IMR-90 (cell line): ENCODE results near the gene TCP11. TPM values are rescaled to one million over a fixed set of nuclear protein-coding genes. Genes with fewer than 3 reads are reported as not detected.
A peak's percentile ranks its signal among the peaks of the same experiment; 100 is the strongest.

Source experiments
- ATAC-seq: fragments of 200-7000 bp; cut with Tn5 transposase; 2 replicates; pipeline ENCODE4 v1.9.1; 2020; ENCODE audit warnings: low read depth, mild to moderate bottlenecking, moderate library complexity
- BruUV-seq: library from RNA; stranded (reverse); fragments of 400-500 nt; replicated peaks from 2 replicates; lab custom pipeline; 2021; lab: Mats Ljungman, UMichigan
- CTCF ChIA-PET: fragments of 300-600 bp; formaldehyde crosslinking; extraction: SDS; loops from one replicate; lab custom pipeline; 2021; ENCODE audit warnings: antibody characterized with exemption; lab: Yijun Ruan, JAX
- POLR2A ChIA-PET: fragments of 300-600 bp; sonication (Branson Sonifier 250); formaldehyde crosslinking; loops from one replicate; lab custom pipeline; 2022; ENCODE audit warnings: antibody characterized with exemption; ENCODE audit not compliant: unreplicated experiment; lab: Charles Lee
- DNase-seq: peaks from one replicate; pipeline ENCODE4 v3.0.0; 2013
- H2AFZ ChIP-seq: replicated peaks from 2 replicates; pipeline ENCODE3; 2013; ENCODE audit warnings: low read length, mild to moderate bottlenecking; ENCODE audit not compliant: poor library complexity
- H2AK5ac ChIP-seq: 2 replicates; pipeline ENCODE4 v1.6.1; 2013; ENCODE audit warnings: low read depth, low read length, inconsistent platforms
- H2AK9ac ChIP-seq: replicated peaks from 2 replicates; pipeline ENCODE3; 2013; ENCODE audit warnings: mild to moderate bottlenecking, low read depth, low read length, moderate library complexity; ENCODE audit not compliant: poor library complexity
- H2BK120ac ChIP-seq: 2 replicates; pipeline ENCODE4 v1.6.1; 2013; ENCODE audit warnings: low read depth, low read length, inconsistent platforms
- H2BK15ac ChIP-seq: 3 replicates; pipeline ENCODE4 v1.6.1; 2013; ENCODE audit warnings: low read depth, low read length, inconsistent platforms
- H2BK20ac ChIP-seq: 2 replicates; pipeline ENCODE4 v1.6.1; 2013; ENCODE audit warnings: low read depth, mild to moderate bottlenecking, inconsistent platforms, low read length, moderate library complexity
- H2BK5ac ChIP-seq: 2 replicates; pipeline ENCODE4 v1.6.1; 2013; ENCODE audit warnings: mild to moderate bottlenecking, low read depth, low read length, inconsistent platforms; ENCODE audit not compliant: poor library complexity, severe bottlenecking
- H3K14ac ChIP-seq: replicated peaks from 2 replicates; pipeline ENCODE4 v1.6.1; 2013; ENCODE audit warnings: low read depth, low read length, inconsistent platforms
- H3K18ac ChIP-seq: 2 replicates; pipeline ENCODE4 v1.6.1; 2013; ENCODE audit warnings: low read depth, low read length, control low read depth
- H3K23ac ChIP-seq: 2 replicates; pipeline ENCODE4 v1.6.1; 2013; ENCODE audit warnings: low read depth, low read length, inconsistent platforms
- H3K27ac ChIP-seq: 2 replicates; pipeline ENCODE4 v1.5.1; 2013; ENCODE audit warnings: mild to moderate bottlenecking, control low read depth, low read length; ENCODE audit not compliant: insufficient read depth
- H3K27me3 ChIP-seq: 2 replicates; pipeline ENCODE4 v1.6.1; 2013; ENCODE audit warnings: low read length; ENCODE audit not compliant: control insufficient read depth, insufficient read depth
- H3K36me3 ChIP-seq: 2 replicates; pipeline ENCODE4 v1.6.1; 2013; ENCODE audit warnings: low read length, mixed read lengths; ENCODE audit not compliant: control insufficient read depth, insufficient read depth
- H3K4ac ChIP-seq: 2 replicates; pipeline ENCODE4 v1.6.1; 2013; ENCODE audit warnings: low read depth, low read length, inconsistent platforms
- H3K4me1 ChIP-seq: 2 replicates; pipeline ENCODE4 v1.6.1; 2013; ENCODE audit warnings: low read length, mixed read lengths; ENCODE audit not compliant: control insufficient read depth, insufficient read depth
- H3K4me2 ChIP-seq: 2 replicates; pipeline ENCODE4 v1.6.1; 2013; ENCODE audit warnings: low read depth, mild to moderate bottlenecking, control low read depth, low read length, moderate library complexity
- H3K4me3 ChIP-seq: 2 replicates; pipeline ENCODE4 v1.5.1; 2013; ENCODE audit warnings: low read depth, mild to moderate bottlenecking, control low read depth, low read length, moderate library complexity; ENCODE audit not compliant: insufficient read depth
- H3K56ac ChIP-seq: 2 replicates; pipeline ENCODE4 v1.6.1; 2013; ENCODE audit warnings: low read length, inconsistent platforms; ENCODE audit not compliant: insufficient read depth; ENCODE audit errors: extremely low read depth
- H3K79me1 ChIP-seq, 2 experiments: 2 replicates each; pipeline ENCODE4 v1.6.1; 2013; ENCODE audit warnings: low read length in 2 of 2, inconsistent platforms in 1 of 2, low read depth in 1 of 2
- H3K9ac ChIP-seq: 2 replicates; pipeline ENCODE4 v1.6.1; 2013; ENCODE audit warnings: low read depth, low read length, control low read depth
- H3K9me1 ChIP-seq: 2 replicates; pipeline ENCODE4 v1.6.1; 2013; ENCODE audit warnings: low read length, inconsistent platforms; ENCODE audit not compliant: insufficient read depth
- H3K9me3 ChIP-seq: 2 replicates; pipeline ENCODE4 v1.6.1; 2013; ENCODE audit warnings: low read length; ENCODE audit not compliant: control insufficient read depth, insufficient read depth
- H4K20me1 ChIP-seq: 2 replicates; pipeline ENCODE4 v1.6.1; 2013; ENCODE audit warnings: low read length, inconsistent platforms; ENCODE audit not compliant: insufficient read depth
- H4K5ac ChIP-seq: 2 replicates; pipeline ENCODE4 v1.6.1; 2013; ENCODE audit warnings: mild to moderate bottlenecking, low read depth, low read length, control low read depth
- H4K8ac ChIP-seq, 2 experiments: 2 replicates each; pipeline ENCODE4 v1.6.1; 2013; ENCODE audit warnings: low read depth in 2 of 2, low read length in 2 of 2, control low read depth in 1 of 2, inconsistent platforms in 1 of 2
- H4K91ac ChIP-seq: 2 replicates; pipeline ENCODE4 v1.6.1; 2013; ENCODE audit warnings: low read depth, low read length, inconsistent platforms; ENCODE audit not compliant: insufficient read depth
- CEBPB ChIP-seq: IDR thresholded peaks from 2 replicates; pipeline ENCODE4 v1.6.1; 2012; ENCODE audit warnings: low read depth, low read length, improper control_type of control experiment
- CHD1 ChIP-seq: IDR thresholded peaks from 2 replicates; pipeline ENCODE4 v1.6.1; 2012; ENCODE audit warnings: low read depth, low read length, improper control_type of control experiment
- CTCF ChIP-seq: conservative IDR thresholded peaks from 2 replicates; pipeline ENCODE4 v1.5.1; 2012; ENCODE audit warnings: mild to moderate bottlenecking, low read depth, low read length, improper control_type of control experiment
- FOS ChIP-seq: fragments of 150-350 bp; IDR thresholded peaks from 2 replicates; pipeline ENCODE4 v1.6.1; 2016; ENCODE audit warnings: low read depth, low read length
- NFE2L2 ChIP-seq: fragments of 150-350 bp; IDR thresholded peaks from 2 replicates; pipeline ENCODE4 v1.6.1; 2016; ENCODE audit warnings: low read depth, mild to moderate bottlenecking, low read length
- POLR2A ChIP-seq: IDR thresholded peaks from 2 replicates; pipeline ENCODE4 v1.6.1; 2012; ENCODE audit warnings: mild to moderate bottlenecking, low read depth, low read length
- RAD21 ChIP-seq: IDR thresholded peaks from 2 replicates; pipeline ENCODE4 v1.6.1; 2012; ENCODE audit warnings: low read length, improper control_type of control experiment
- RCOR1 ChIP-seq: IDR thresholded peaks from 2 replicates; pipeline ENCODE4 v1.6.1; 2012; ENCODE audit warnings: mild to moderate bottlenecking, low read length, improper control_type of control experiment; ENCODE audit not compliant: insufficient replicate concordance
- RFX5 ChIP-seq: IDR thresholded peaks from 2 replicates; pipeline ENCODE4 v1.8.0; 2012; ENCODE audit warnings: low read depth, mild to moderate bottlenecking, low read length, moderate library complexity
- SMC3 ChIP-seq: fragments of 150-350 bp; IDR thresholded peaks from 2 replicates; pipeline ENCODE4 v1.6.1; 2016; ENCODE audit warnings: low read depth, mild to moderate bottlenecking, antibody characterized with exemption, low read length, moderate library complexity
- USF2 ChIP-seq: fragments of 150-350 bp; IDR thresholded peaks from 2 replicates; pipeline ENCODE4 v1.6.1; 2017; ENCODE audit warnings: mild to moderate bottlenecking, antibody characterized with exemption, low read length, low read depth
- dilution Hi-C: fragments of 300-500 bp; cut with HindIII; formaldehyde crosslinking; loops from one replicate; pipeline ENCODE4 v1.14.3; 2018; ENCODE audit warnings: low sequenced_read_pairs; ENCODE audit not compliant: unreplicated experiment
- in situ Hi-C: fragments of 300-500 bp; cut with MboI; formaldehyde crosslinking; loops from 3 replicates; pipeline ENCODE4 v1.14.3; 2019; ENCODE audit warnings: low sequenced_read_pairs, inconsistent platforms, mixed read lengths
- intact Hi-C: fragments of 100-400 bp; cut with micrococcal nuclease; formaldehyde crosslinking; loops from 2 replicates; pipeline ENCODE4 v1.10.0; 2022
- polyA plus RNA-seq, 3 experiments: library from polyadenylated mRNA; depleted of rRNA; stranded (reverse); fragments of >200 nt; gene quantifications; 2 replicates each; pipeline ENCODE4 v1.2.3, GENCODE V29; 2012; ENCODE audit warnings: low replicate concordance in 1 of 3
- total RNA-seq: library from RNA; depleted of rRNA; stranded (reverse); fragments of >200 nt; gene quantifications from 2 replicates; pipeline ENCODE4 v1.2.3, GENCODE V29; 2012

The TCP11 gene
- total and polyA plus RNA-seq, 2 of the 4 experiments (the other 2 are of a cell fraction): 0.34 to 0.36 TPM

- Histone ChIP-seq H2AFZ (no peak overlapping the region), H3K18ac (no peak overlapping the region), H3K4ac (no peak overlapping the region), H3K4me3 (no peak overlapping the region), H3K14ac (peak overlapping the region; percentile 35; the same call in 1 of the 2 replicates), H2BK20ac (no peak overlapping the region), H3K56ac (no peak overlapping the region), H4K20me1 (no peaks in the 10 kb centered on the region), H2AK9ac (no peak overlapping the region), H3K9me1 (no peaks in the 10 kb centered on the region), H3K27me3 (no peaks in the 10 kb centered on the region; the same call in 1 of the 2 replicates), H2BK120ac (peak overlapping the region; percentile 32; the same call in 1 of the 2 replicates), H3K9ac (no peak overlapping the region), H3K79me1 (no peaks in the 10 kb centered on the region), H3K23ac (no peak overlapping the region), H2BK5ac (no peak overlapping the region), H4K91ac (no peak overlapping the region; the same call in 1 of the 2 replicates), H3K4me2 (no peak overlapping the region), H4K5ac (peak overlapping the region; percentile 53; the same call in 1 of the 2 replicates), H3K4me1 (no peaks in the 10 kb centered on the region; the same call in 1 of the 2 replicates), H3K9me3 (0 out of 2 replicates have a peak, but pooled peaks cover 2% of the 10 kb centered on the region), H2BK15ac (peak overlapping the region; percentile 85; the same call in 1 of the 3 replicates), H2AK5ac (0 out of 2 replicates have a peak overlapping the region, but pooled peaks have one; percentile 1), H3K27ac (no peak overlapping the region), H3K36me3 (no peaks in the 10 kb centered on the region), H4K8ac (peak overlapping the region in 1 of 2 experiments; percentile 20; a peak in 1 of 4 replicates)
- ChIA-PET CTCF (no interaction called here), POLR2A (no interaction called here)
- TF ChIP-seq USF2 (no peak), CEBPB (no peak), CHD1 (no peak), FOS (no peak), NFE2L2 (no peak), RCOR1 (no peak), POLR2A (no peak), RAD21 (no peak), RFX5 (no peak), CTCF (no peak), SMC3 (no peak)
- in situ Hi-C loops (no loop called here), dilution Hi-C loops (no loop called here), intact Hi-C loops (no loop called here)
- no TSS peak for BruUV-seq
- ATAC-seq (no peak), DNase-seq (no peak)
Observed at GRCh38 chr6:35158520-35158919, 17.4 kb upstream of the TCP11 start.
